Fibroblast of mammary gland (primary cell): Measurements from ENCODE around the gene SLC18A2.

Experiments used
- DNase-seq: peaks from one replicate; pipeline ENCODE4 v3.0.0-alpha.2; 2010; ENCODE audit warnings: low read depth
- H3K4me3 ChIP-seq: 2 replicates; pipeline ENCODE4 v1.5.1; 2011; ENCODE audit warnings: low read depth, mild to moderate bottlenecking, low read length, moderate library complexity; ENCODE audit not compliant: control insufficient read depth
- TF ChIP-seq, protein P1 (sequence below): conservative IDR thresholded peaks from 2 replicates; pipeline ENCODE4 v1.5.1; 2011; ENCODE audit warnings: low read depth, low read length, inconsistent platforms; ENCODE audit not compliant: control insufficient read depth, insufficient read depth

SLC18A2 gene

GRCh38 chr10:117237401-117237991 lies 3.4 kb upstream of the SLC18A2 start:
- H3K4me3 ChIP-seq, result no peak overlapping the region
- DNase-seq, result no peak
- TF ChIP-seq, protein P1, sequence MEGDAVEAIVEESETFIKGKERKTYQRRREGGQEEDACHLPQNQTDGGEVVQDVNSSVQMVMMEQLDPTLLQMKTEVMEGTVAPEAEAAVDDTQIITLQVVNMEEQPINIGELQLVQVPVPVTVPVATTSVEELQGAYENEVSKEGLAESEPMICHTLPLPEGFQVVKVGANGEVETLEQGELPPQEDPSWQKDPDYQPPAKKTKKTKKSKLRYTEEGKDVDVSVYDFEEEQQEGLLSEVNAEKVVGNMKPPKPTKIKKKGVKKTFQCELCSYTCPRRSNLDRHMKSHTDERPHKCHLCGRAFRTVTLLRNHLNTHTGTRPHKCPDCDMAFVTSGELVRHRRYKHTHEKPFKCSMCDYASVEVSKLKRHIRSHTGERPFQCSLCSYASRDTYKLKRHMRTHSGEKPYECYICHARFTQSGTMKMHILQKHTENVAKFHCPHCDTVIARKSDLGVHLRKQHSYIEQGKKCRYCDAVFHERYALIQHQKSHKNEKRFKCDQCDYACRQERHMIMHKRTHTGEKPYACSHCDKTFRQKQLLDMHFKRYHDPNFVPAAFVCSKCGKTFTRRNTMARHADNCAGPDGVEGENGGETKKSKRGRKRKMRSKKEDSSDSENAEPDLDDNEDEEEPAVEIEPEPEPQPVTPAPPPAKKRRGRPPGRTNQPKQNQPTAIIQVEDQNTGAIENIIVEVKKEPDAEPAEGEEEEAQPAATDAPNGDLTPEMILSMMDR, result no peak

- DNase-seq, result no peak
- TF ChIP-seq, protein P1, result no peak
- H3K4me3 ChIP-seq, result no peak overlapping the region
Observed at GRCh38 chr10:117239051-117239450, 1.9 kb upstream of the SLC18A2 start.

- H3K4me3 ChIP-seq, result no peak overlapping the region
- TF ChIP-seq, protein P1, result no peak
- no peak for DNase-seq
Observed at GRCh38 chr10:117239721-117240620, 943 bp upstream of the SLC18A2 start.

DNA sequence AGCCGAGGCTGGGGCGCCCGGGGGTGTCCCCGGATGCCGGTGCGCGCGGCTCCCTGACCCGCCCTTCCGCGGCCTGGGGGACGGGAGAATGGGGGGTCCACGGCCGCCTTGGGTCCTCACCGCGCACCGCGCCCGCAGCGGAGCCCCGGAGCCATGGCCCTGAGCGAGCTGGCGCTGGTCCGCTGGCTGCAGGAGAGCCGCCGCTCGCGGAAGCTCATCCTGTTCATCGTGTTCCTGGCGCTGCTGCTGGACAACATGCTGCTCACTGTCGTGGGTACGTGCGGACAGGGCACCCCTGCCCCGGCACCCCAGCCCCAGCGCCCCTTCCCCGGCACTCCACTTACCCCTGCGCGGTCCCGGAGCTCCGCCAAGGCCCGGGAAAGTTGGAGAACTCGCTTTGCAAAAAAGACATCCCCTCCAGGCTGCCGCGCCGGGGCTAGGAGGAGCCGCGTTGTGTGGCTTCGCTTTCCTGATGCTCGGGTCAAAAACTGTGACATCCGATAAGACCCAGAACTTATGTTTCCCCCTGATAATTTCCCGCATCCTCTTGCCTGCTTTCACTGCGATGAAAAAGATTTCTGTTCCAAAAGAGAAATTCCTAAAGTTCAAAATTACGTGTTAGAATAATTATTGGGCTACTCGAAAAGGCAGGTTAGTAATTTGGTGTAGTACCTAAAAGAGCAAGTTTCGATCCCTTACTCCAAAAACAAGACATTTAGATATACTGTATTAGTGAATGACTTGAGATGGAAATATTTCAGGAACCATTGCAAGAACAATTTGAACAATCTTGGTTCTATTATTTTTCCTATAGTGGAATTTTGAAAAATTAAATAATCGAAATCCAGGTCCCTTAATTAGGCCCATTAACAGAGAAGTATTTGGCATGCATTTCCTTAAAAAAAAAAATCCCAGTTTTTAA lies 888 bp downstream of the SLC18A2 start:
- no peak for DNase-seq
- no peak overlapping the region for H3K4me3 ChIP-seq

DNA sequence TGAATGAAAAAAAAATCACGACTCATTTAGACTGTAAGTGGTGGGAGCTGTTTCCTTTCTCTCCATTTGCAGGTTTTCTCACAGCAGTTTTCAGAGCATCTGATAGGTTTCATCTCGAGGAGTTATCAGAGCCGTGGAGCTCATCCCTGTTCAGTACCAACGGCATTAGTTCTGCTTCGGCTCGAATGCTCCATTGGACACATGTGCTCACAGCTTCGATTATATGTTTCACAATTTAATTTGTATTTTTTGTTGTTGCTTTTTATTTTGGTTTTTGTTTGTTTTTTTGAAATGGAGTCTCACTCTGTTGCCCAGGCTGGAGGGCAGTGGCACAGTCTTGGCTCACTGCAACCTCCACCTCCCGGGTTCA lies 1.5 kb downstream of the SLC18A2 start:
- TF ChIP-seq, protein P1, result no peak
- no peak overlapping the region for H3K4me3 ChIP-seq
- no peak for DNase-seq

More for the DNA sequence above, 888 bp downstream of the SLC18A2 start:
- TF ChIP-seq, protein P1, result no peak

- H3K4me3 ChIP-seq, result no peak overlapping the region
Observed at GRCh38 chr10:117246997-117247671, 6.2 kb downstream of the SLC18A2 start.

More at GRCh38 chr10:117246997-117247671, 6.2 kb downstream of the SLC18A2 start:
- TF ChIP-seq, protein P1, result no peak
- DNase-seq, result peak; percentile 47
